DMS114 treated with DMSO at 0.1 percent for 48 hours (cell line): Measurements from ENCODE around the gene PRKD1.
"Not testable (repeated sequence)": the region's sequence is repeated elsewhere in the genome, so short reads cannot be mapped to it uniquely, and the experiment has no call there.

Experiments used
- DNase-seq: peaks from one replicate; lab custom pipeline; 2025; ENCODE audit not compliant: unreplicated experiment; lab: John Stamatoyannopoulos, UW

PRKD1 gene

GRCh38 chr14:29900609-29901350 lies 26.9 kb downstream of the PRKD1 start:
- DNase-seq, result no peak

GRCh38 chr14:29898470-29898869 lies 29.2 kb downstream of the PRKD1 start:
- no peak for DNase-seq

- DNase-seq, result no peak
Measured at GRCh38 chr14:29897181-29897580, 30.5 kb downstream of the PRKD1 start.

GRCh38 chr14:29896354-29896821 lies 31.3 kb downstream of the PRKD1 start:
- DNase-seq, result no peak

- no peak for DNase-seq
Measured at GRCh38 chr14:29895591-29896083, 32.0 kb downstream of the PRKD1 start.

GRCh38 chr14:29893989-29894388 lies 33.7 kb downstream of the PRKD1 start:
- DNase-seq, result no peak

- DNase-seq, result no peak
Measured at GRCh38 chr14:29892327-29892726, 35.3 kb downstream of the PRKD1 start.

GRCh38 chr14:29885988-29886387 lies 41.7 kb downstream of the PRKD1 start:
- DNase-seq, result no peak

GRCh38 chr14:29868000-29868399 lies 59.6 kb downstream of the PRKD1 start:
- no peak for DNase-seq

- DNase-seq, result no peak
Measured at GRCh38 chr14:29865299-29865698, 62.3 kb downstream of the PRKD1 start.

- DNase-seq, result no peak
Measured at GRCh38 chr14:29861996-29862395, 65.7 kb downstream of the PRKD1 start.

GRCh38 chr14:29858299-29858698 lies 69.3 kb downstream of the PRKD1 start:
- no peak for DNase-seq

GRCh38 chr14:29857551-29857950 lies 70.1 kb downstream of the PRKD1 start:
- DNase-seq, result no peak

GRCh38 chr14:29856516-29856915 lies 71.1 kb downstream of the PRKD1 start:
- no peak for DNase-seq

- not testable (repeated sequence) for DNase-seq
Measured at GRCh38 chr14:29853691-29854090, 74.0 kb downstream of the PRKD1 start.

- no peak for DNase-seq
Measured at GRCh38 chr14:29853272-29853671, 74.4 kb downstream of the PRKD1 start.

- DNase-seq, result no peak
Measured at GRCh38 chr14:29851397-29851796, 76.2 kb downstream of the PRKD1 start.

GRCh38 chr14:29847056-29847380 lies 80.6 kb downstream of the PRKD1 start:
- DNase-seq, result no peak

- DNase-seq, result no peak
Measured at GRCh38 chr14:29846339-29847055, 81.2 kb downstream of the PRKD1 start.

- no peak for DNase-seq
Measured at GRCh38 chr14:29843981-29844380, 83.7 kb downstream of the PRKD1 start.

GRCh38 chr14:29842228-29842627 lies 85.4 kb downstream of the PRKD1 start:
- no peak for DNase-seq

GRCh38 chr14:29840369-29840892 lies 87.2 kb downstream of the PRKD1 start:
- DNase-seq, result not testable (repeated sequence)
